ENCODE results near the gene CFAP45.

The CFAP45 gene

DNA sequence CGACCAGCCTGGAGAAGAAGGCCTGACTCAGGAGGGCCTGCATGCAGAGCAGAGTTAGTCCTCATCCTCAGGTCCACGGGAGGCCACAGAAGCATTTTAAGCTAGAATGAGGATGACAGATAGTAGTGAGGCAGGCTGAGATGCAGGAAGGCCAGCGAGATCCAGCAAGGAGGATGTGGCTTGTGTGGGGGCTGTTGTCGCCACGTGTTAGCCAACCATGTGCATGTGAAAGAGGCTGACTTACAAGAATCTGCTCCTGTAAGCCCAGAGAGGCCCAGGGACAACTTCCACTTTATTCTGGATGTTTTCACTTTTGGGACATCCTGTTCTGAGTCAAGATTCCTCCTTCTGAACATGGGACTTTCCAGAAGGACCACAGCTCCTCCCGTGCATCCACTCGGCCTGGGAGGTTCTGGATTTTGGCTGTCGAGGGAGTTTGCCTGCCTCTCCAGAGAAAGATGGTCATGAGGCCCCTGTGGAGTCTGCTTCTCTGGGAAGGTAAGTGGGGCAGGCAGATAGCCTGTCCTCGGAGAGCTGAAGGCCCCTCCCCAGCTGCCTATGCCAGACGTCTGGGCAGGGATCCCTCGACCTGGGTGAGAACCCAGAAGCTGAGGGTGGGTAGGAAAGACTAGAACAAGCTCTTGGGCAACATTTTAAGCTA, 73.4 kb downstream of the CFAP45 start, which contains the start of gene SLAMF8:
Gene SLAMF8, plus strand, starts transcription at position 433 of the 661 bp plus-strand sequence. Its CDS starts 26 bp downstream, at position 459.
- no peak within 1 kb of the TSS for H3K4me3 ChIP-seq (ENCODE audit: low read depth, low read length)
- TF ChIP-seq, protein P1, sequence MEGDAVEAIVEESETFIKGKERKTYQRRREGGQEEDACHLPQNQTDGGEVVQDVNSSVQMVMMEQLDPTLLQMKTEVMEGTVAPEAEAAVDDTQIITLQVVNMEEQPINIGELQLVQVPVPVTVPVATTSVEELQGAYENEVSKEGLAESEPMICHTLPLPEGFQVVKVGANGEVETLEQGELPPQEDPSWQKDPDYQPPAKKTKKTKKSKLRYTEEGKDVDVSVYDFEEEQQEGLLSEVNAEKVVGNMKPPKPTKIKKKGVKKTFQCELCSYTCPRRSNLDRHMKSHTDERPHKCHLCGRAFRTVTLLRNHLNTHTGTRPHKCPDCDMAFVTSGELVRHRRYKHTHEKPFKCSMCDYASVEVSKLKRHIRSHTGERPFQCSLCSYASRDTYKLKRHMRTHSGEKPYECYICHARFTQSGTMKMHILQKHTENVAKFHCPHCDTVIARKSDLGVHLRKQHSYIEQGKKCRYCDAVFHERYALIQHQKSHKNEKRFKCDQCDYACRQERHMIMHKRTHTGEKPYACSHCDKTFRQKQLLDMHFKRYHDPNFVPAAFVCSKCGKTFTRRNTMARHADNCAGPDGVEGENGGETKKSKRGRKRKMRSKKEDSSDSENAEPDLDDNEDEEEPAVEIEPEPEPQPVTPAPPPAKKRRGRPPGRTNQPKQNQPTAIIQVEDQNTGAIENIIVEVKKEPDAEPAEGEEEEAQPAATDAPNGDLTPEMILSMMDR (IDR thresholded peaks at IDR 0.05; ENCODE audit: borderline replicate concordance, insufficient read depth, low read depth, low read length), result no peak

DNA sequence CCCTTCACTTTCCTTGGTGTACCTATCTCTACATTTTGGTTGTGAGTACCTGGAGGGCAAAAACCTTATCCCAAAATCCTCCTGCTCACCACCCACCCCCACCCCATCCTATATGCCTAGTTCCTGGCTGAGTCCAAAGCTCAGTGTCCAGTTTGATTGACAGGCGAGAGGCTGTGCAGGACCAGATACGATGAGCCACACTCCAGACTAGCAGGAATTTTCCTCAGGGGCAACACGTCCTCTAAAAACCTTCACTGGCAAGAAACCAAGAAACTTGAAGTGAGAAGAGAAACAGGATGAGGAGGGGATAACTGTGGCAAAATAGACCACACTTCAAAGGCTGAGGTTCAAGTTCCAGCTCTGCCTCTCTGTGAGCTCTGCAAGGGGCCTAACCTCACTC, 74.4 kb downstream of the CFAP45 start:
- TF ChIP-seq, protein P1 (IDR thresholded peaks at IDR 0.05; ENCODE audit: borderline replicate concordance, insufficient read depth, low read depth, low read length), result no peak
- H3K4me3 ChIP-seq (ENCODE audit: low read depth, low read length), result no peak overlapping the region

DNA sequence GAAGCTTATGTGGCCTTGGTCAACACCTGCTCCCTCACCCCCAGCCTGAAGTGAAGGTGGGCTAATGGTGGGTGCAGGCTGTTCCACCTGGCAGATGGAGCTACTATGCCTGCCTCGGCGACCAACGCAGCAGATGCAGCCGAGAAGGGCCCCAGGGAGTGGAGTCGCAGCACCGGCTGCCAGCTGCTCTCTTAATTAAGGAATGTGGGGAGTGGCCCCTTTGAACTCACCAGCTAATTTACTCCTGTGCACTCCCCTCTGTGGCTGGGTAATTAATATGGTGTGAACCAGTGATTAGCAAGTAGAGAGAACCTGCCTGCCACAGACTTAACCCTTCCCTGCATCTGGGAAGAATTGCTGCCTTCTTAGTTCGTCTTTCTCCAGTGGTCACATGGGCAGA, 76.6 kb downstream of the CFAP45 start:
- TF ChIP-seq, protein P1 (IDR thresholded peaks at IDR 0.05; ENCODE audit: borderline replicate concordance, insufficient read depth, low read depth, low read length), result no peak
- H3K4me3 ChIP-seq (ENCODE audit: low read depth, low read length), result no peak overlapping the region

All from GM12875 (cell line).